GM15510 (cell line): ENCODE data around the gene TTC39C.

Experiments used
- POLR2A ChIP-seq: IDR thresholded peaks from 3 replicates; pipeline ENCODE4 v1.6.1; 2011; ENCODE audit warnings: borderline replicate concordance; ENCODE audit not compliant: insufficient read length; ENCODE audit errors: extremely low read depth

TTC39C gene

GRCh38 chr18:24136967-24137373 lies 122.4 kb downstream of the TTC39C start:
- TF ChIP-seq POLR2A = no peak

DNA sequence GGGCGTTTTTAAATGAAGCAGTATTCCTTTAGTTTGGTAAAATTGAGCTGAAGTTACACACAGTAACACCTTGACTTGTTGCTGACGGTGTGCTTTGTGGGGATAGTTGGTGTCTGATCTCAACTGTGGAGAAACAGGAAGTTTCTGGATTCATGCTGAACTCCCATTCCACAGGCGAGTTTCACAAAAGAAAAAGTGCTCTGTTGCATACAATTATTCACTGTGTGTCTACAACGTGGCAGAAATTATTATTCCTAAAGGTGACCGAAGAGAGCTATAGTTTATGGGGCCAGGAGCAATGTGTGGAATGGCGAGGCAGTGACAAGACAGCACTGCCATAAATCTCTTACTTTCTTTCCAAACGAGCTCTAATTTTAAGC lies 123.8 kb downstream of the TTC39C start:
- no peak for TF ChIP-seq POLR2A

DNA sequence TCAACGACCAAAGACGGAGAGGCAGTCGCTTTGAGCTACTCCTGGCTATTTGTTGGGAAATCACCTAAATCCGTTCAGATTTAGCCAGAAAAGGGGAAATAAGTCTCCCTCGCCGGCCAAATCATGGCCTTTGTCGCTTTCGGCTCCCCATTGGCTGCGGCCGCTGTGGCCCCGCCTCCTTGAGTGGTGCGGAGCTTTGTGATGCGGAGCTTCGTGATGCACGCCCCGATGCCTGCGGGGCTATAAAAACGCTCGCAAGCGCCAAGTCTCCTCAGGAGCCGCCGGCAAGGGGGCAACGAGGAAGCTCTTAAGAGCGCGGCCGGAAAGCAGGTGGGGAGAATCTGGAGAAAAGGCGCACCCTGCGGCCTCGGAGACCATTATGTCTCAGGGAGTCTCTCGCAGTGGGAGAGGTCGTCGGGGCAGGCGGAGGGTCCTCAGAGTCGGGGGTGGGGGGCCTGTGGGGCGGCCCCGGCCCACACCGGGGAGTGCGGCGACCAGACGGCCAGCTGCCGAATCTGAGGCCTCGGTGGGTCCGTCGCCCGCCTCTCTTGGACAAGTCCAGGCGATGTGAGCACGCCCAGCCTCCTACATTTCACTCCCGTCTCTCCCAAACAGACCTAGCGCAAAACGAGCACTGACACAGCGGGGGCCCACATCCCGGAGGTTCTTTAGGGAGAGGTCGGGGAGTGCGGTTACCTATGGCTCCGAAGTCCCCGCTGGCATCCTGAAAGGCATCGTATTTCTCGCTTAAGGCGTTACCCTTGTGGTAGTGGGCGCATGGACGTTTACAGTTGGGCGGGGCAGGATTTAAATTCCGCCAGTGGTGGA lies 124.4 kb downstream of the TTC39C start, which contains the start of gene CABYR:
Gene CABYR, plus strand, starts transcription at position 274 of the 828 bp plus-strand sequence. CDS start 4,053 bp downstream, outside the sequence.
- TF ChIP-seq POLR2A = peak; percentile 46

- TF ChIP-seq POLR2A = no peak
Measured at GRCh38 chr18:24140697-24141096, 126.1 kb downstream of the TTC39C start.

GRCh38 chr18:24142376-24142775 lies 127.8 kb downstream of the TTC39C start:
- TF ChIP-seq POLR2A = no peak

- TF ChIP-seq POLR2A = no peak
Measured at GRCh38 chr18:24153397-24153796, 138.8 kb downstream of the TTC39C start.

DNA sequence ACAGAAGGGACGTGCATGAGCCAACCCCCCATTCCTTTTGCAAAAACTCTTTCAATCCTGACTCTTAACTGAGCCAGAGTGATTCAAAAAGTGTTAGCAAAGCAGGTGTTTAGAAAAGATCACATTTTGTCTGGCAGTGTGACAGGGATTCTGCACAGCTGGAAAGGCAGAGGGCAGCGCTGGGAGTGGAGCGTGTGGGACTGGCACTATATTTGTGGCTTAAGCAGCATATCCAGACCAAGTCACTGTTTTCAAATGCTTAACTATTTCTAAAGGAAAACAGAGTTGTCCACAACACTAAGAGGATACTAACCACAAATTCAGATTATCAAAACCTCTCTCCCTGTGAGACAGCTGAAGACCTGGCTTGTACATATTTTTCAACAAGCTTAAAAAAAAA lies 143.3 kb downstream of the TTC39C start:
- TF ChIP-seq POLR2A = no peak

DNA sequence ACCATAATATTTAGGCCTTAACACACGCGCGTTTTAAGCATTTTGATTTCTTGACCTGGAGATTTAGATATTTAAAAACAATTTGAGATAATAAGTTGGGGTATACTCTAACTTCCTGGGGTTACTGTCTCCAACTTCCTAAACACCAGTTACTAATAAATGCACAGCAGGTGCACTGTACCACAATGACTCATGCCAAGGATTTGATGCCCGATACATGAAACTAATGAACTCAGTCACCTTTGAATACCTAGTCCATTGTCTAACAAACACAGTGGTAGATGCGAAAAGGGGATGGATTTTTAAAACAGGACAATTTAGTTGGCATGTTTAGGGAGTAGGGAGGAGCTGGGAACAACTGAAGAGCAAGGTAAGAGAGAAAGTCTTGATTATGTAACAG lies 145.5 kb downstream of the TTC39C start:
- no peak for TF ChIP-seq POLR2A

GRCh38 chr18:24161304-24161703 lies 146.8 kb downstream of the TTC39C start:
- no peak for TF ChIP-seq POLR2A

DNA sequence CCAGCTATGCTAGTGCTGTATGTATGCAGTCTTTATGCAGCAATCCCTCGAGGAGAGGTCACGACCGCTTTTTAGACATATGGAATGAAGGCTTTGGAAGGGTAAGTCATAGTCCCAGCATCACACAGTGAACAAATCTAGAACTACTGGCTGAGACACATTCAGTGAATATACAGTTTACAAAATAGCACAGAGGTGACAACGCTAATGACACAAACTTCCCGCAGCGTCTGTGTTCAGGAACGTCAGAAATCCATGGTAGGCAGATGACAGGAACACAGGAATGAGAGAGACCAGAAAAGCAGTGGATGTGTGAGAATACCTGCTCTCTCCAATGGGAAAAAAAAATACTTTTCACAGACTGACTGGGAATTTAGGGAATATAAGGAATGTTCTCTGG lies 153.9 kb downstream of the TTC39C start:
- no peak for TF ChIP-seq POLR2A

GRCh38 chr18:24170360-24170759 lies 155.8 kb downstream of the TTC39C start:
- no peak for TF ChIP-seq POLR2A

GRCh38 chr18:24173997-24174396 lies 159.4 kb downstream of the TTC39C start:
- TF ChIP-seq POLR2A = no peak

DNA sequence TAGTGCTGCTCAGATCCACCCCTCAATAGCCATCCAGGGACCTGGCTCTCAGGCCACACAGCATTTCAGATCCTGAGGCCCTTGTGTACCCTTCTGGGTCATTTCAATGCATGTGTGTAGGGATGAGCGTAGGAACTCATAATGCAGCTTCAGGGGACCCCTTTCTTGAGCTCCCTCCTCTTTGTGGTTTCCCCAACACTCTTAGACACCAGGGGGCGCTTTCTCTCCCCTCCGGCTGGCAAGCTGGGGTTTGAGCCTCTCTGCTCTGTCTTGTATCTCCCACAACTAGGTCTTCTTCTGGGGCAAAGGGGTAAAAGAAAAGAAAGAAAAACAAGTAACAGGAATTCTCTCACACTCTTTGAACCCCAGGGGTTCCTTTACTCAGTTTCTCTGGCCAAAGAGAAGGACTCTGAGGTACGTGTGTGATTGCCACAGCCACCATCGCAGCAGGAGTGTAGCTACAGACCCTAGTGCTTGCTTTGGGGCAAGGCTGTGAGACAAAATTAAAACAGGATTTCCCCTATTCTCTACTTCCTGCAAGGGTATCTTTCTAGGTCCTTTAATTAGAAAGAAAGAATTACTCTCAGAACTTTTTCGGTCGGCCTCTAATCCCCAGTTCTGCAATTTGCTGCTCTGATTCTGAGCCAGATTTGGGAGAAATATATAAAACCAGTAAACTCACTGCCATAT lies 162.3 kb downstream of the TTC39C start:
- TF ChIP-seq POLR2A = no peak

GRCh38 chr18:24177499-24178133 lies 163.1 kb downstream of the TTC39C start:
- TF ChIP-seq POLR2A = no peak

DNA sequence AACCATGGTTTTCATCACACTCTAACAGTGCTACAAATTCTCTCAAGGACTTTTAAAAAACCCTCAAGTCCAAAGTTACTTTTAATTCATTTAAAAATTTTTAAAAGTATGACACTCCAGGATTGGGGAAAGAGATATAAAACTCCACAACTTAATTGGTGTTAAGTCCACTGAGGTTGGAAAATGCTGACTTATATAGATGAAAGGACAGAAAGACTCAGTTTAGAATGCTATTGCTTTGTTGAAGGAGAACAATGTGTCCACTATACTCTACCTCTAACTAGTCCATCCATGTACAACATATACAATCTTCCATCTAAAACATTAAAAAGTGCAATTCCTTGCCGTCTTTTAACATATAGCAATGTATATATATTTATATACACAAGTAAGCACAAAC lies 165.5 kb downstream of the TTC39C start:
- TF ChIP-seq POLR2A = no peak
